IMR-90 (cell line): ENCODE measurements around the gene FGFR4. TPM values are rescaled to one million over a fixed set of nuclear protein-coding genes. Genes with fewer than 3 reads are reported as not detected.

Source experiments
- ATAC-seq: fragments of 200-7000 bp; cut with Tn5 transposase; 2 replicates; pipeline ENCODE4 v1.9.1; 2020; ENCODE audit warnings: low read depth, mild to moderate bottlenecking, moderate library complexity
- BruUV-seq: library from RNA; stranded (reverse); fragments of 400-500 nt; replicated peaks from 2 replicates; lab custom pipeline; 2021; lab: Mats Ljungman, UMichigan
- CTCF ChIA-PET: fragments of 300-600 bp; formaldehyde crosslinking; extraction: SDS; loops from one replicate; lab custom pipeline; 2021; ENCODE audit warnings: antibody characterized with exemption; lab: Yijun Ruan, JAX
- POLR2A ChIA-PET: fragments of 300-600 bp; sonication (Branson Sonifier 250); formaldehyde crosslinking; loops from one replicate; lab custom pipeline; 2022; ENCODE audit warnings: antibody characterized with exemption; ENCODE audit not compliant: unreplicated experiment; lab: Charles Lee
- DNase-seq: peaks from one replicate; pipeline ENCODE4 v3.0.0; 2013
- H2AFZ ChIP-seq: replicated peaks from 2 replicates; pipeline ENCODE3; 2013; ENCODE audit warnings: low read length, mild to moderate bottlenecking; ENCODE audit not compliant: poor library complexity
- H2AK5ac ChIP-seq: 2 replicates; pipeline ENCODE4 v1.6.1; 2013; ENCODE audit warnings: low read depth, low read length, inconsistent platforms
- H2AK9ac ChIP-seq: replicated peaks from 2 replicates; pipeline ENCODE3; 2013; ENCODE audit warnings: mild to moderate bottlenecking, low read depth, low read length, moderate library complexity; ENCODE audit not compliant: poor library complexity
- H2BK120ac ChIP-seq: 2 replicates; pipeline ENCODE4 v1.6.1; 2013; ENCODE audit warnings: low read depth, low read length, inconsistent platforms
- H2BK15ac ChIP-seq: 3 replicates; pipeline ENCODE4 v1.6.1; 2013; ENCODE audit warnings: low read depth, low read length, inconsistent platforms
- H2BK20ac ChIP-seq: 2 replicates; pipeline ENCODE4 v1.6.1; 2013; ENCODE audit warnings: low read depth, mild to moderate bottlenecking, inconsistent platforms, low read length, moderate library complexity
- H2BK5ac ChIP-seq: 2 replicates; pipeline ENCODE4 v1.6.1; 2013; ENCODE audit warnings: mild to moderate bottlenecking, low read depth, low read length, inconsistent platforms; ENCODE audit not compliant: poor library complexity, severe bottlenecking
- H3K14ac ChIP-seq: replicated peaks from 2 replicates; pipeline ENCODE4 v1.6.1; 2013; ENCODE audit warnings: low read depth, low read length, inconsistent platforms
- H3K18ac ChIP-seq: 2 replicates; pipeline ENCODE4 v1.6.1; 2013; ENCODE audit warnings: low read depth, low read length, control low read depth
- H3K23ac ChIP-seq: 2 replicates; pipeline ENCODE4 v1.6.1; 2013; ENCODE audit warnings: low read depth, low read length, inconsistent platforms
- H3K27ac ChIP-seq: 2 replicates; pipeline ENCODE4 v1.5.1; 2013; ENCODE audit warnings: mild to moderate bottlenecking, control low read depth, low read length; ENCODE audit not compliant: insufficient read depth
- H3K27me3 ChIP-seq: 2 replicates; pipeline ENCODE4 v1.6.1; 2013; ENCODE audit warnings: low read length; ENCODE audit not compliant: control insufficient read depth, insufficient read depth
- H3K36me3 ChIP-seq: 2 replicates; pipeline ENCODE4 v1.6.1; 2013; ENCODE audit warnings: low read length, mixed read lengths; ENCODE audit not compliant: control insufficient read depth, insufficient read depth
- H3K4ac ChIP-seq: 2 replicates; pipeline ENCODE4 v1.6.1; 2013; ENCODE audit warnings: low read depth, low read length, inconsistent platforms
- H3K4me1 ChIP-seq: 2 replicates; pipeline ENCODE4 v1.6.1; 2013; ENCODE audit warnings: low read length, mixed read lengths; ENCODE audit not compliant: control insufficient read depth, insufficient read depth
- H3K4me2 ChIP-seq: 2 replicates; pipeline ENCODE4 v1.6.1; 2013; ENCODE audit warnings: low read depth, mild to moderate bottlenecking, control low read depth, low read length, moderate library complexity
- H3K4me3 ChIP-seq: 2 replicates; pipeline ENCODE4 v1.5.1; 2013; ENCODE audit warnings: low read depth, mild to moderate bottlenecking, control low read depth, low read length, moderate library complexity; ENCODE audit not compliant: insufficient read depth
- H3K56ac ChIP-seq: 2 replicates; pipeline ENCODE4 v1.6.1; 2013; ENCODE audit warnings: low read length, inconsistent platforms; ENCODE audit not compliant: insufficient read depth; ENCODE audit errors: extremely low read depth
- H3K79me1 ChIP-seq, 2 experiments: 2 replicates each; pipeline ENCODE4 v1.6.1; 2013; ENCODE audit warnings: low read length in 2 of 2, inconsistent platforms in 1 of 2, low read depth in 1 of 2
- H3K9ac ChIP-seq: 2 replicates; pipeline ENCODE4 v1.6.1; 2013; ENCODE audit warnings: low read depth, low read length, control low read depth
- H3K9me1 ChIP-seq: 2 replicates; pipeline ENCODE4 v1.6.1; 2013; ENCODE audit warnings: low read length, inconsistent platforms; ENCODE audit not compliant: insufficient read depth
- H3K9me3 ChIP-seq: 2 replicates; pipeline ENCODE4 v1.6.1; 2013; ENCODE audit warnings: low read length; ENCODE audit not compliant: control insufficient read depth, insufficient read depth
- H4K20me1 ChIP-seq: 2 replicates; pipeline ENCODE4 v1.6.1; 2013; ENCODE audit warnings: low read length, inconsistent platforms; ENCODE audit not compliant: insufficient read depth
- H4K5ac ChIP-seq: 2 replicates; pipeline ENCODE4 v1.6.1; 2013; ENCODE audit warnings: mild to moderate bottlenecking, low read depth, low read length, control low read depth
- H4K8ac ChIP-seq, 2 experiments: 2 replicates each; pipeline ENCODE4 v1.6.1; 2013; ENCODE audit warnings: low read depth in 2 of 2, low read length in 2 of 2, control low read depth in 1 of 2, inconsistent platforms in 1 of 2
- H4K91ac ChIP-seq: 2 replicates; pipeline ENCODE4 v1.6.1; 2013; ENCODE audit warnings: low read depth, low read length, inconsistent platforms; ENCODE audit not compliant: insufficient read depth
- BHLHE40 ChIP-seq: fragments of 150-350 bp; IDR thresholded peaks from 2 replicates; pipeline ENCODE4 v1.6.1; 2016; ENCODE audit warnings: mild to moderate bottlenecking, low read depth, low read length
- CEBPB ChIP-seq: IDR thresholded peaks from 2 replicates; pipeline ENCODE4 v1.6.1; 2012; ENCODE audit warnings: low read depth, low read length, improper control_type of control experiment
- CHD1 ChIP-seq: IDR thresholded peaks from 2 replicates; pipeline ENCODE4 v1.6.1; 2012; ENCODE audit warnings: low read depth, low read length, improper control_type of control experiment
- FOS ChIP-seq: fragments of 150-350 bp; IDR thresholded peaks from 2 replicates; pipeline ENCODE4 v1.6.1; 2016; ENCODE audit warnings: low read depth, low read length
- MAZ ChIP-seq: IDR thresholded peaks from 2 replicates; pipeline ENCODE4 v1.6.1; 2012; ENCODE audit warnings: low read depth, mild to moderate bottlenecking, low read length, improper control_type of control experiment, moderate library complexity, borderline replicate concordance
- MXI1 ChIP-seq: IDR thresholded peaks from 2 replicates; pipeline ENCODE4 v1.6.1; 2012; ENCODE audit warnings: low read depth, mild to moderate bottlenecking, low read length, moderate library complexity, borderline replicate concordance
- NFE2L2 ChIP-seq: fragments of 150-350 bp; IDR thresholded peaks from 2 replicates; pipeline ENCODE4 v1.6.1; 2016; ENCODE audit warnings: low read depth, mild to moderate bottlenecking, low read length
- RCOR1 ChIP-seq: IDR thresholded peaks from 2 replicates; pipeline ENCODE4 v1.6.1; 2012; ENCODE audit warnings: mild to moderate bottlenecking, low read length, improper control_type of control experiment; ENCODE audit not compliant: insufficient replicate concordance
- RFX5 ChIP-seq: IDR thresholded peaks from 2 replicates; pipeline ENCODE4 v1.8.0; 2012; ENCODE audit warnings: low read depth, mild to moderate bottlenecking, low read length, moderate library complexity
- SMC3 ChIP-seq: fragments of 150-350 bp; IDR thresholded peaks from 2 replicates; pipeline ENCODE4 v1.6.1; 2016; ENCODE audit warnings: low read depth, mild to moderate bottlenecking, antibody characterized with exemption, low read length, moderate library complexity
- WGBS, 2 experiments: methylation state at CpG; one replicate each; pipeline versions ENCODE4 v1.1.5 to v1.1.7; 2013; ENCODE audit warnings: missing lambda C conversion rate in 2 of 2; ENCODE audit not compliant: insufficient read length in 1 of 2; ENCODE audit errors: extremely low coverage in 2 of 2; 5-methylcytosine and 5-hydroxymethylcytosine counted together
- dilution Hi-C: fragments of 300-500 bp; cut with HindIII; formaldehyde crosslinking; loops from one replicate; pipeline ENCODE4 v1.14.3; 2018; ENCODE audit warnings: low sequenced_read_pairs; ENCODE audit not compliant: unreplicated experiment
- in situ Hi-C: fragments of 300-500 bp; cut with MboI; formaldehyde crosslinking; loops from 3 replicates; pipeline ENCODE4 v1.14.3; 2019; ENCODE audit warnings: low sequenced_read_pairs, inconsistent platforms, mixed read lengths
- intact Hi-C: fragments of 100-400 bp; cut with micrococcal nuclease; formaldehyde crosslinking; loops from 2 replicates; pipeline ENCODE4 v1.10.0; 2022
- polyA plus RNA-seq, 3 experiments: library from polyadenylated mRNA; depleted of rRNA; stranded (reverse); fragments of >200 nt; gene quantifications; 2 replicates each; pipeline ENCODE4 v1.2.3, GENCODE V29; 2012; ENCODE audit warnings: low replicate concordance in 1 of 3
- total RNA-seq: library from RNA; depleted of rRNA; stranded (reverse); fragments of >200 nt; gene quantifications from 2 replicates; pipeline ENCODE4 v1.2.3, GENCODE V29; 2012
- TF ChIP-seq, protein P1 (sequence below): fragments of 150-350 bp; IDR thresholded peaks from 2 replicates; pipeline ENCODE4 v1.6.1; 2017; ENCODE audit warnings: mild to moderate bottlenecking, antibody characterized with exemption, low read length, low read depth
- TF ChIP-seq, protein P2 (sequence below): conservative IDR thresholded peaks from 2 replicates; pipeline ENCODE4 v1.5.1; 2012; ENCODE audit warnings: mild to moderate bottlenecking, low read depth, low read length, improper control_type of control experiment
- TF ChIP-seq, protein P3 (sequence below): fragments of 150-350 bp; IDR thresholded peaks from 2 replicates; pipeline ENCODE4 v1.6.1; 2016; ENCODE audit warnings: low read depth, mild to moderate bottlenecking, low read length, moderate library complexity, borderline replicate concordance

The FGFR4 gene
- total and polyA plus RNA-seq, 2 of the 4 experiments (the other 2 are of a cell fraction): 0.90 to 2.4 TPM

DNA sequence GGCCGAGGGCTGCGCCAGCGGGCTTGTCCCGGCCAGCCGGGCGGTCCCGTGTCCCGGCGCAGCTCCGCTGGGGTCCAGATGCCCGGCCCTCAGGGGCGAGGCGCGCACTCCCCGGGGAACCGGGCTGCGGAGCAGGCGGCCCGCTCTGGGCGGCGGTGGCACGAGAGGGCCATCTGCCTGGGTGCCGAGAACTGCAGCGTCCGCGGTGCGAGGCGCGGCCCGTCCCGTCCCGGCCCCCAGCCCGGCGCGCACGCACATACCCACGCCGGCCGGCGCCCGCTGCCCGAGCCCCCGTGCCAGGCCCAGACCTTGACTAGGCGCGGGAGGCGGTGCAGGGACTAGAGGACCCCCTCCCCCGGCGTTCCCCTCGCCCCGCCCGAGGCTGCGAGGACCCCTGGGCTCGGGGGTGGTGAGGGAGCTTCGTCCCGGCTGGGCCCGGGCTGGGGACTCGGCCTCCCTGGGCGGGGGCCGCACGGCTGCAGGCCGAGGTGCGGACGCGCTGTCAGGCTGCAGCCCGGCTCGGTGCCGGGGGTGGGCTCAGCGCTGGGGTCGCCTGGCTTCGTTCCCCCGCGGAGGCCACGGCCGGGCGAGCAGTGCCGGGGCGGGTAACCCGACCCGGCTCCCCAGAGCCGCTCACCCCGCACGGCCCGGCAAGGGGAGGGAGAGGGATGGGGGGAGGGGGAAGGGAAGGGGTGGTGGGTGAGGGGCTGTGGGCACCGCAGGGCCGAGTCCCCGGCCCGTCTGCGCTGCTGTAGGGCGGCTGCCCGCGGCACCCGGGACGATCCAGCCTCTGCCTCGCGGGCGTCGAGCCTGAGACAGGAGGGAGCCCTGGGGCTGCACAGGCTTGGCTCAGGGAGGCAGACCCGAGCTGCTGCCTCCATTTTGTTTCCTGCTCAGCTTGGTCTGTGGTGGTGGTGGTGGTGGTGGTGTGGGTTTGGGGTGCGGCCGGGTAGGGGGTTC is 45.7 kb downstream of the FGFR4 start:
- BruUV-seq: no TSS peak
- Histone ChIP-seq H4K5ac (peak overlapping the region; percentile 89), H2BK5ac (peak overlapping the region; percentile 39), H2BK120ac (no peak overlapping the region), H3K36me3 (peaks cover 12% of the 10 kb centered on the region), H3K4me3 (no peak overlapping the region), H3K4me1 (peaks cover 20% of the 10 kb centered on the region), H4K8ac (peak overlapping the region; percentile 82 to 96; a peak in 2 of 4 replicates), H3K23ac (no peak overlapping the region), H2BK15ac (no peak overlapping the region), H3K9ac (no peak overlapping the region), H2BK20ac (no peak overlapping the region), H2AFZ (peak overlapping the region; percentile 97), H3K9me1 (peaks cover 29% of the 10 kb centered on the region), H3K27me3 (no peaks in the 10 kb centered on the region), H3K4me2 (no peak overlapping the region), H4K20me1 (no peaks in the 10 kb centered on the region), H3K4ac (peak overlapping the region; percentile 81), H4K91ac (no peak overlapping the region), H3K27ac (no peak overlapping the region), H3K56ac (no peak overlapping the region), H3K14ac (no peak overlapping the region), H3K79me1 (peaks cover 18 to 25% of the 10 kb centered on the region in 2 experiments), H2AK9ac (no peak overlapping the region), H3K9me3 (no peaks in the 10 kb centered on the region), H3K18ac (no peak overlapping the region), H2AK5ac (0 out of 2 replicates have a peak overlapping the region, but pooled peaks have one; percentile 70)
- dilution Hi-C loops (no loop called here), in situ Hi-C loops (no loop called here), intact Hi-C loops (loop anchor here (2.0 kb wide), 1 partner anchor 16 kb away; no protein-coding TSS in a partner anchor)
- CTCF ChIA-PET: no interaction called here
- POLR2A ChIA-PET: no interaction called here
- WGBS, 2 experiments: 53% methylated on average over 31 of the region's 100 CpGs; no CpG with 5 or more reads in 1 of the 2 experiments
- ATAC-seq (no peak), DNase-seq (no peak)
- TF ChIP-seq, protein P1, sequence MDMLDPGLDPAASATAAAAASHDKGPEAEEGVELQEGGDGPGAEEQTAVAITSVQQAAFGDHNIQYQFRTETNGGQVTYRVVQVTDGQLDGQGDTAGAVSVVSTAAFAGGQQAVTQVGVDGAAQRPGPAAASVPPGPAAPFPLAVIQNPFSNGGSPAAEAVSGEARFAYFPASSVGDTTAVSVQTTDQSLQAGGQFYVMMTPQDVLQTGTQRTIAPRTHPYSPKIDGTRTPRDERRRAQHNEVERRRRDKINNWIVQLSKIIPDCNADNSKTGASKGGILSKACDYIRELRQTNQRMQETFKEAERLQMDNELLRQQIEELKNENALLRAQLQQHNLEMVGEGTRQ: no peak
- TF ChIP-seq SMC3 (no peak), NFE2L2 (no peak), MXI1 (no peak), CHD1 (no peak), FOS (no peak), BHLHE40 (no peak), MAZ (no peak), RFX5 (no peak), CEBPB (no peak), RCOR1 (no peak)
- TF ChIP-seq, protein P2, sequence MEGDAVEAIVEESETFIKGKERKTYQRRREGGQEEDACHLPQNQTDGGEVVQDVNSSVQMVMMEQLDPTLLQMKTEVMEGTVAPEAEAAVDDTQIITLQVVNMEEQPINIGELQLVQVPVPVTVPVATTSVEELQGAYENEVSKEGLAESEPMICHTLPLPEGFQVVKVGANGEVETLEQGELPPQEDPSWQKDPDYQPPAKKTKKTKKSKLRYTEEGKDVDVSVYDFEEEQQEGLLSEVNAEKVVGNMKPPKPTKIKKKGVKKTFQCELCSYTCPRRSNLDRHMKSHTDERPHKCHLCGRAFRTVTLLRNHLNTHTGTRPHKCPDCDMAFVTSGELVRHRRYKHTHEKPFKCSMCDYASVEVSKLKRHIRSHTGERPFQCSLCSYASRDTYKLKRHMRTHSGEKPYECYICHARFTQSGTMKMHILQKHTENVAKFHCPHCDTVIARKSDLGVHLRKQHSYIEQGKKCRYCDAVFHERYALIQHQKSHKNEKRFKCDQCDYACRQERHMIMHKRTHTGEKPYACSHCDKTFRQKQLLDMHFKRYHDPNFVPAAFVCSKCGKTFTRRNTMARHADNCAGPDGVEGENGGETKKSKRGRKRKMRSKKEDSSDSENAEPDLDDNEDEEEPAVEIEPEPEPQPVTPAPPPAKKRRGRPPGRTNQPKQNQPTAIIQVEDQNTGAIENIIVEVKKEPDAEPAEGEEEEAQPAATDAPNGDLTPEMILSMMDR: no peak
- TF ChIP-seq, protein P3, sequence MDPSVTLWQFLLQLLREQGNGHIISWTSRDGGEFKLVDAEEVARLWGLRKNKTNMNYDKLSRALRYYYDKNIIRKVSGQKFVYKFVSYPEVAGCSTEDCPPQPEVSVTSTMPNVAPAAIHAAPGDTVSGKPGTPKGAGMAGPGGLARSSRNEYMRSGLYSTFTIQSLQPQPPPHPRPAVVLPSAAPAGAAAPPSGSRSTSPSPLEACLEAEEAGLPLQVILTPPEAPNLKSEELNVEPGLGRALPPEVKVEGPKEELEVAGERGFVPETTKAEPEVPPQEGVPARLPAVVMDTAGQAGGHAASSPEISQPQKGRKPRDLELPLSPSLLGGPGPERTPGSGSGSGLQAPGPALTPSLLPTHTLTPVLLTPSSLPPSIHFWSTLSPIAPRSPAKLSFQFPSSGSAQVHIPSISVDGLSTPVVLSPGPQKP: no peak
